NCI-H1930 (cell line): ENCODE results near the gene CGRRF1.

ENCODE experiments used
- DNase-seq, 2 experiments: peaks; one replicate each; lab custom pipeline; 2025; lab: John Stamatoyannopoulos, UW

The CGRRF1 gene

DNA sequence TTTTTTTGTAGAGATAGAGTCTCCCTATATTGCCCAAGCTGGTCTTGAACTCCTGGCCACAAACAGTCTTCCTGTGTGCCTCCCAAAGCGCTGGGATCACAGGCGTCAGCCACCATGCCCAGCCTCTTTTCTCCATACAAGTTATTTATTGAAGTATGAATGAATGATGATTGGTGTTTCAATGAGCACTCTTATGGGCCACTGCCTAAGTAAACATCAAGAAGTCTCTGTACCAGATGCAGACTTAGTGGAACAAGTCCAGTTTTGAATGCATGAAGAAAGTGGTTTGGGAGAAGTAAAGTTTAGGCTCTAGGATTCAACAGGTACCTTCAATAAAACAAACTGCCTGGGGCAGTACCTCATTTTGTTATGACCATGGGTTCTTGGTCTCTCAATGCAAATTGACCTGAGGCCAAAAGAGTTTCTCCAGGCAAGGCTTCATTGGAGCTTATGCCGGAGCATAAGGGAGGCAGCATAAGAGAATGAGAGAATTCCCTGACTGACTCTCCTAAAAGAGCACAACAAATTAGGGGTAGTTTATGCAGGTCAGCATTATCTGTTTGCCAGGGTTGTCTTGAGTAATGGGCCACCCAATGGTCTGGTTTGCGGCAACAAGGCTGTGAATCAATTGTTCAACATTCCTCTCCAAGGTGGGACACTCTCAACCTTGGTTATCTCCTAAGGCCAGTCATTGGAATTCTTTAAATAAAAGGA lies 19.8 kb upstream of the CGRRF1 start:
- DNase-seq, result no peak

GRCh38 chr14:54490445-54491175 lies 19.1 kb upstream of the CGRRF1 start:
- DNase-seq, result no peak

DNA sequence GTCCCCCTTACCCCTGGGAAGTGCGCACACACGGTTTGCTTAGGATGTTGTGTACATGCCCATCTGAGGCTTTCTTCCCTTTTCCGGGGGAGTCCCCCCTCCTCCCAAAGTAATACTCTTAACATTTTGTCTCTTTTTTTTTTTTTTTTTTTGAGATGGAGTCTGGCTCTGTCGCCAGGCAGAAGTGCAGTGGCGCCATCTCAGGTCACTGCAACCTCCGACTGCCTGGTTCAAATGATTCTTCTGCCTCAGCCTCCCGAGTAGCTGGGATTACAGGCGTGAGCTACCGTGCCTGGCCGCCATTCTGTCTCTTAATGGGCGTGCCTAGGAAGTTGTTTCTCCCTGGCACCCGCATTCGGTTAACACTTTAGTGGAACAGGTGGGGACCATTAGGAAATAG lies 16.4 kb upstream of the CGRRF1 start:
- DNase-seq, result no peak

GRCh38 chr14:54497224-54497623 lies 12.5 kb upstream of the CGRRF1 start:
- DNase-seq, result no peak

GRCh38 chr14:54498095-54498531 lies 11.6 kb upstream of the CGRRF1 start:
- DNase-seq, result no peak

GRCh38 chr14:54498579-54498978 lies 11.1 kb upstream of the CGRRF1 start:
- DNase-seq, result no peak

DNA sequence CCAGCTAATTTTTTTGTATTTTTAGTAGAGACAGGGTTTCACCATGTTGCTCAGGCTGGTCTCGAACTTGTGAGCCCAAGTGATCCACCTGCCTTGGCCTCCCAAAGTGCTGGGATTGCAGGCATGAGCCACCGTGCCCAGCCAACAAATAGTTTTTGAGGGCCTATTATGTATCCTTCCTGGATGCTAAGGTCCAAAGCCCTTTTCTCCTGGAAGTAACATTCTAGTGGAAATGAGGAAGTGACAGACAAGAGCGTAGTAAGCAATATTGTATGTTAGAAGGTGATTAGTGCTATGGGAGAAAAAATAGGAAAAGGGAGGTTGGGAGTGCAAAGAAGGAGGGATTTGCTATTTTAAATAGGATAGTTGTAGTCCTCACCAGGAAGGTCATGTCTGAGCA lies 9.0 kb upstream of the CGRRF1 start:
- no peak for DNase-seq

- no peak for DNase-seq
Observed at GRCh38 chr14:54501480-54501879, 8.2 kb upstream of the CGRRF1 start.

DNA sequence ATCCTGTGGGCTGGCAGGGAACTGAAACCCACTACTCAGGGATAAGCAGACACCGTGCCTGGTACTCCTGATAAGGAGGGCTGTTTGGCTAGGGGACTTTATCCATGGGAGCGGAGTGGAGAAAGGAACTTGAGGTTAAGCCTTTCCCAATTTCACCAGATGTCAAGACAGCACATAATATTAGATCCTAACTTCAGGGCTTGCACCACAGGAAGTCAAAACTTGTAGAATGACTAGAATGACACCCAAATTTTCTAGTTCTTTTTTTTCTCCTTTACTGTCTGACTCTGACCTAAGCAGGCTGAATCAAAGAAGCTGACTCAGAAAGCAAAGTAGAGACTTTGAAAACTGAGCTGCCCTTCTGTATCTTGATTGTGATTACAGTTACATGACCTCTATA lies 7.1 kb upstream of the CGRRF1 start:
- no peak for DNase-seq

DNA sequence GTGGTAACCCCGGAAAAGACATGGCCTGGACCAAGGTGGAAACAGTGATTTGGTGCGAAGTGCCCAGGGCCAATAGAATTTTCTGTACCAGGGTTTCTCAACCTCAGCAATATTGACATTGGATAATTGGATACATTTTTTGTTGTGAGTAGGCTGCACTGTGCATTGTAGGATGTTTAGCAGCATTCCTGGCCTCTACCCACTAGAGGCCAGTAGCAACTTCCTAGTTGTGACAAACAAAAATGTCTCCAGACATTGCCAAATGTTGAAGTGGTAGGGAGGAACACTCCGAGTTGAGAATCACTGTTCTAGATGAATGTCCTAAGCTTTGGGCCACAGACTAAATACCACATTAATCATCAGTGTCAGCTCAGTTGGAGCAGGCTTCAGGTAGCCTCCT lies 6.2 kb upstream of the CGRRF1 start:
- DNase-seq, result no peak

- no peak for DNase-seq
Observed at GRCh38 chr14:54512393-54512792, 2.7 kb downstream of the CGRRF1 start.

DNA sequence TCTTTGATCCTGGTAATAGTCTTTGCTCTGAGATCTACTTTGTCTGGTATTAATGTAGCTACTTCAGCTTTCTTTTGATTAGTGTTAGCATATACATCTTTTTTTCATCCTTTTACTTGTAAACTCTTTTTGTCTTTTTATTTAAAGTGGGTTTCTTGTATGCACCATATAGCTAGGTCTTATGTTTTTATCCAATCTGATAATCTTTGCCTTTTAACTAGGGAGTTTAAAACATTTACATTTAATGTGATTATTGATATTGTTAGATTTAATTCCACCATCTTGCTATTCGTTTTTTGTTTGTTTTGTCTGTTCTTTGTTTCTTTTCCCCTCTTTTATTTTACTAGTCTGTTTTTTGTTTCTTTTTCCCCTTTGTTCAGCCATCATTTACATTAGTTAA lies 6.0 kb downstream of the CGRRF1 start:
- no peak for DNase-seq

DNA sequence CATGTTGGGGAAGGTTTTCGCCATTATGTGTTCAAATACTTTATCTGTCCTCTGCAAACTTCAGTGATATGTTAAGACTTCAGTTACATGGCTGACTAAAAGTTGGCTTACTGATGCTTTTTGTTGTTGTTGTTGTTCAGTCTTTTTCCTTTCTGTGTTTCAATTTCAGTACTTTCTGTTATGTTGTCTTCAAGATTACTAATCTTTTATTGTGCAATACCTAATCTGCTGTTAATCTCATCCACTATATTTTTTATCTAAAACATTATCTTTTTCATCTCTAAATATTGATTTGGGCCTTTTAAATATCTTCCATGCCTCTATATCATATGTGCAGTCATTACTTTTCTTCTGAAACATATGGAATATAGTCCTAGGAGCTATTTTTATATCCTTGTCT lies 7.0 kb downstream of the CGRRF1 start:
- DNase-seq, result no peak

DNA sequence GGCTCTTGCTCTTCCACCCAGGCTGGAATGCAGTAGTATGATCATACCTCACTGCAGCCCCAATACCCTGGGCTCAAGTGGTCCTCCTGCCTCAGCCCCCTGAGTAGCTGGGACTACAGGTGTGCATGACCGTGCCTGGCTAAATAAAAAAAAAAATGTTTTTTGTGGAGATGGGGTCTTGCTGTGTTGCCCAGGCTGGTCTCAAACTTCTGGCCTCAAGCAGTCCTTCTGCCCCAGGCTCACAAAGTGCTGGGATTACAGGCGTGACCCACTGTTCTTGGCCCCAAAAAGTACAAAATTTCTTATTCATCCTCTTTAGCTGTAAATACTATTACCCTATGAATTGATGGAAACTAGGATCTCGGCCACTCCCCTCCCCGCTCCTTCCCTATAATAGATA lies 14.7 kb downstream of the CGRRF1 start:
- no peak for DNase-seq

- no peak for DNase-seq
Observed at GRCh38 chr14:54528973-54529372, 19.3 kb downstream of the CGRRF1 start.

DNA sequence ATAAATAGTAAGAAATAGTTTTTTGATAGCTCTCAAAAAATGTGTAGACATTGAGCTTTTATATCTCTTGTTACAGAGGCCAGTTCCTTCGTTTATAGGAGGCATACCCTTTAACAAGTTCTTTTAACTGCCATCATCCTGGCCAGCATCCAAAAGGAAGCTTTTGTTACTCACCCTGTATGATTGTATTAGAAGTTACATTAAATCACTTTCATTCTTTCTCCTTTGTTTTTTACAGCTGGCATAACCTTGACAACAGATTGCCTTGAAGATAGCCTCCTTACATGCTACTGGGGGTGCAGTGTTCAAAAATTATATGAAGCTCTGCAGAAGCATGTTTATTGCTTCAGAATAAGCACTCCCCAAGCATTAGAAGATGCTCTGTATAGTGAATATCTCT lies 20.1 kb downstream of the CGRRF1 start:
- no peak for DNase-seq

DNA sequence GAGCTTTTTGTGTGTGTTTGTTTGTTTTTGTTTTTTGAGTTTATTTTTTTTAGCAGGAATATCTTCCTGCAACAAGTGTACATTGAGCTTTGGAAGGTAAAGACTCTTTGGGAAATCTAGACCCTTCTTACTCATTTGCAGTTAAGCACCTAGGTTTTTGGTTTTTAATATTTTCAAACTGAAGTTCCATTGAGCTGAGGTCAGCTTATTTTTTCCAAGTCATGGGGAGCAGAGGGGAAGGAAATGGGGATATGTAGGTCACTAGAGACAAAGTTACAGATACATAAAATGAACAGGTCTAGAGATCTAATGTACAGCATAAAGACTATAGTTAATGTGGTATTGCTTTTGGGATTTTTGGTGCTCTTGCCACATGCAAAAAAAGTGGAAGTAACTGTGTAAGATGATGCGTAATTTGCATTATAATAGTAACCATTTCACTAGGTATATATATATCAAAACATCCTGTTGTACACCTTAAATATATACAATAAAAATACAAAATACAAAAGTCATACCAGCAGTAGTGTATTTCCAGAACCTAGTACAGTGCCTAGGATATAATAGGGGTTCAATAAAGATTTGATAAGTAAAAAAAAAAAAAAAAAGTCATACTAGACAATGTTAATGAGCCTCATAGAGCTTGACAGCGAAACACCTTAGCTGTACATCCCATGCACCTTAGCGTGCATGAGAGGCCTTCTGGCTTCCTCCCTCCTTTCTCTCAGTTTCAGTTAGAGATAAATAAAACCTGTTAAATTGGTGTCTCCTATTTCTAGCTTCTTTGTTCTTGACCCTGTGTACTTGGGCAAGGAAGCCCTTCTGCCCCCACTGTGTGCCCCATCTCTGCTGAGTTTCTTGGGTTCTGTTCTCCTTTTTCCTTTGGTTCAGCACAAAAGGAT lies 22.7 kb downstream of the CGRRF1 start:
- DNase-seq, result no peak

- DNase-seq, result no peak
Observed at GRCh38 chr14:54533100-54533499, 23.4 kb downstream of the CGRRF1 start.

DNA sequence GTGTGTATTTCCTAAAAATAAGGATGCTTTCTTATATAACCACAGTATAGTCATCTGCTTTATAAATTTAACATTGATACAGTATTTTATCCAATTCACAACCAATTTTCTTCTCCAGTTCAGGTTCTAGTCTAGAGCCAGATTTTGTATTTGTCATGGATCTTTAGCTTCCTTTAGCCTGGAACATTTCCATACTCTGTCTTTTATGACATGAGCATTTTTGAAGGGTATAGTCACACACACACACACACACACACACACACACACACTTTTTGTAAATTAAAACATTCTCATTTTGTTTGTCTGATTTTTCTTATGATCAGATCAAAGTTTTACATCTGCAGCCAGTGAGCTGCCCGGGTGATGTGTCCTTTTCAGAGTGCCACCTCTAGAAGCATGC lies 25.4 kb downstream of the CGRRF1 start:
- no peak for DNase-seq

DNA sequence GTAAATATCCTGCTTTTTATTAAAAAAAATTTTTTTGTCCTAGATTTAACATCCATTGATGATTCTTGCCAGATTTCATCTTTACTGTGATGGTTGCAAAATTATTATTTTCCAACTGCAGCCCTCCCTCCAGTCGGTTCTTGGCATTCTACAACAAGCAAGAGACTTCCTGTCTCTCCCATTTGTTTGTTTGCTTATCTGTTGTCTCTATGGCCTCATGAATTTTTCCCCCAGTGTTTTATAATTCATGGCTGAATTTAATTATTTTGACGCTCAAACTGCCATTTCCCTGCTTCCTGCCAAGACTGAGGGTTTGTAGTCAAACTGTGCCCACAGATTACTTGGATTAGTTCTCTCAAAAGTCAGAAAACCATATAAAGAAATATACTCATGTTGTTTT lies 25.9 kb downstream of the CGRRF1 start:
- no peak for DNase-seq

DNA sequence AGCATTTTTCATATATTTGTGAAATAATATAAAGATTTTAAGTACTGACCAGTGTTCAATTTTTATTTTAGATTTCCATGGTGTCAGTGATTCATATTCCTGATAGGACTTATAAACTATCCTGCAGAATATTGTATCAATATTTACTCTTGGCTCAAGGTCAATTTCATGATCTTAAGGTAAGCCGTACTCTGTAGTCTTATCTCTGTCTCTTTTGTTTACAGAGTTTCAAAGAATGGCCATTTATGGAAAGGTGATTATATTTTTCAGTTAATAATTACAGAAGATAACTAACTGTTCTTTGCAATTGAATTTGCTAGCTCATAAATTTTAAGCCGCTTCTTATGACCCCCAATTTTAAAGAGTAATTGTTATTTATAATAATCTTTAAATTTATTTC lies 27.9 kb downstream of the CGRRF1 start:
- no peak for DNase-seq

- no peak for DNase-seq
Observed at GRCh38 chr14:54538055-54538454, 28.3 kb downstream of the CGRRF1 start.

DNA sequence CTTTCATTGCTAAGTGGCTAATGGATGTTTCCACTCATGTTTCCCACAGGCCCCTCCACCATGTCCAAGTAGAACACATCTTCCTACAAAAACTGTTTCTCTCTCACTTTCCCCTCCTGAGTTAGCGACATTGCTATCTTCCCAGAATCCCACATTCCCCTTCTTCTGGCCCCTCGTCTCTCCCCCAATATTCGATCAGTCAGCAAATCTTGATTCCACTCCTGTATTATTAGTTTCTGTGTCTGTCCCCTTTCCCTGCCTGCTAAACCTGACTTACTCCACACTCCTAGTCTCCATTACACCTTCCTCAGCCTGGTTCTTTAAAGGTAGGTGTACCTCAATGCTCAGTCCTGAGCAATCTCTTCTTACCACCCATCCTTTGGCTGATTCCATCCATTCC lies 37.9 kb downstream of the CGRRF1 start:
- no peak for DNase-seq
